DLD1 (cell line): ENCODE results near the gene TTYH3.

Source experiments
- in situ Hi-C: cut with HindIII; loops from 2 replicates; pipeline ENCODE4 v1.10.0; 2017; ENCODE audit warnings: low sequenced_read_pairs

Gene TTYH3

GRCh38 chr7:2632733-2633537 is 1.1 kb downstream of the TTYH3 start:
- in situ Hi-C loops: no loop called here

DNA sequence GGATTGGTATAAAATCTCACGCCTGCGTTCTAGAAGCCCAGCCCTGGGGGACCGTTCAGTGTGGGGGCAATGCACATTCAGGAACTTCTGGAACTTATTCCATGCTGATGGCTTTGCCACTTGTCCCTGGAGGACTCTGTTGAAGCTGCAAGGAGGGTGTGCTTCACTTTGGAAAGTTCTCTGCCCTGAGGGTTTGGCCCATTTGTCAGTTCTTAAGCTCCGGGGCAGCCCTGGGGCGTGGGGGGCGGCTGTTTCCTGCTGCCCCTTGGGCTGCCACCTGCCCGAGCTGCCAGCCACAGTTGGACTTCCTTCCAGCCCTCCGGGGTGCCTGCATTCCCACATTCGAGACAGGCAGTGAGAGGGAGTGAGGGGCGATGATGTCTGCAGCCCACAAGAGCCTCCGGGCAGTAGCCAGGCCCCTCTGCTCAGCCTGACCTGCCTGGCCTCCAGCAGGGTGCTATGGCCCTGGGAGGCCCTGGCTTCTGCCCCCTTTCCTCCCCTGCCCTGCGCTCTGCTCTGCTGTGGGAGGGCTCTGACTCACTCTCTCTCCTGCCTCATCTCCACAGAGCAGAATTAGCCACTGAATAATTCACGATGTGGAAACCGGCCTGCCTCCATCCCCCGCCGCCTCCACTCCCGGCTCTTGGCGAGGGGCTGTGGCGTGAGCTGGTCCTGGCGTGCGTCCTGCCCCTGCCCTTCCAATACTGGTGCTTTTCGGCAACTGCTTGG is 1.9 kb downstream of the TTYH3 start:
- in situ Hi-C loops: no loop called here

DNA sequence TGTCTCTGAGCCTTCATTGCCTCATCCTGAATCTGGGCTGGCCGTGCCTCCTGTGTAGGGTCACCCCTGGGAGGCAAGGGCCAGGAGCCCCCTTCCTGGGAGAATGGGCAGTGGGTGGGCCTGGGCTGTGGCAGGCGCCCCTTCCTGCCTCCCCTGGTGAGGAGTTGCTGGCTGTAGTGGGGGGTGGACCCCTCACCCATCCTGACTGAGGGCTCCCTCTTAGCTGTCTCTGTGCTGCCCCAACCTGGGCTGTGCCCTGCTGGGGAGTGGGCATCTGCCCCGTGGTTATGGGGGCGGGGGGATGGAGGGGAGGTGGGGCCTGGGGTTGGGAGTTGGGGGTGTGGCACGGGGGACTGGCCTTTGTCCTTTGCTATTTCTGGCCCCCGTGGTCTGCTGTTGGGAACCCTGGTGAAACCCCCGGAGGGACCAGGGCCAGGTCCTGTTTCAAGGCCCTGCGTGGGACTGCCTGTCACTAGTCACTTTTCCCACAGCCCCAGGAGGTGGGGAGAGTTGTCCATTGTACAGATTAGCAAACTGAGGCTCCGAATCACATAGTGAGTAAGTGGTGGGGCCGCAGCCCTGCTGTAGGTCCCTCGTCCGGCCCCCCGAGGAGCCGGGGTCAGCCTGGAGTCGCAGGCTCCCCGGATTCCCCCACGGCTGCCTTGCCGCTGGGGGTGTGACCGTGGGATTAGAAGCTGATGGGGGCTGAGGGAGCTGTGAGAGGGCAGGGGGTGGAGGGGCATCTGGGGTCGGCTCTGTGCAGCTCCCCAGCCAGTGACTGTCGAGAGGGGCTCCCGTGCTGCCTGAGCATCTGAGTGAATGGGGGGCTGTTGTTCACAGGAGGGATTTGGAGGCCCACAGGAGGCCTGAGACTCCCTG is 2.7 kb downstream of the TTYH3 start:
- in situ Hi-C loops: no loop called here

DNA sequence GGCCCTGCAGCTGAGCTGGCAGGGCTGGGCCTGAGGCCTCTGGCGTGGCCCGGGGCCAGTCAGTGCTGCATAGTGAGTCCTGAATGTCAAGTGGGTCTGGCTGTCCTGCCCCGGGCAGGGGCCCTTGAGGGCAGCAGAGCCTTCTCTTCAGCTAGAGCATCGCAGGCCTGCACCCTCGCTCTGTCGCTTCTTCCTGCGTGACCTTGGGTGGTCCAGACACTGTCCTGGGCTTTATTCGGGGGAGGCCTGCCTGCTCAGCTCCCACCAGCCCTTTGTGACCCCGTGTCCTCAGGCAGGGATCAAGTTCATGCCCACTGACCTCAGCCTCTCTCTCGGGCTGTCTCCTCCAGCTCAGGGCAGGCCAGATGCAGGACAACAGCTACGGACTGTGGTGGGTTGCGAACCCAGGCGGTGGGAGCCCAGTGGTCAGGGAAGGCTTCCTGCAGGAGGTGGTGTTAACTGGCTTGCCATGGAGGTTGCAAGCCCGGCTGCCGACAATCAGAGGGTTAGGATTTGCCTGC is 3.4 kb downstream of the TTYH3 start:
- in situ Hi-C loops: no loop called here

GRCh38 chr7:2635810-2636701 is 4.3 kb downstream of the TTYH3 start:
- in situ Hi-C loops: no loop called here

GRCh38 chr7:2637066-2637471 is 5.3 kb downstream of the TTYH3 start:
- in situ Hi-C loops: no loop called here

DNA sequence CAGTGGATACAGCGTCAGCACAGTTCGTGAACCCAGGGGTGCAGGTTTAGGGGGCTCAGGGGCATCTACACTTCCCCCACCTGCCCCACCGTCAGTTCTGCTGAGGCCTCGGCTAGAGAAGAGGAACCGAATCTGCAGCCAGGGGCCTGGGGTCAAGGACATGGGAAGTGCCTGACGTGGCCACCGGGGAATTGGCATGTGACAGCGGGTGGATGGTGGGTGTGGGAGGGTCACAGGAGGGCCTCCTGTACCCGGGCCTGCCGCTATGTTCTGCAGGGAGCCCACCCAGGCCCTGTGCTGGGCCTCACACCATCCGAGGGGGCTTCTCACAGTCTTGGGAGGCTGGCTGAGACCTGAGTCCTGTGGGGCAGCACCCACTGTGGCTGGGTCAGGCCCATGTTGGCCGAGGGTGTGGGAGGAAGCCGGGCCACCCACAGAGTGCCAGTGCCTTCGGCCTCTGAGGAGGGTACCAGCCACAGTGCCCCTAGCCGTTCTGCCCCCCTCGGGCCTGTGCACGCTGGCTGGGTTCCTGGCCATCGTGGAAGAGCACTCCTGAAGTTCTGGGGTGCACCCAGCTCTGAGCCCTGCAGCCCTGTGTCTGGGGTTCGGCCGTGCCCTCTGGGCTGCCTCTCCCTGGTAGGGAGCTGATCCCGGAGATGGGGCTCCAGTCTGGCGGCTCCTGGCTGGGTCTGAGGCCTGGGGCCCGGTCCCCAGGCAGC is 5.9 kb downstream of the TTYH3 start:
- in situ Hi-C loops: no loop called here

- in situ Hi-C loops: no loop called here
Observed at GRCh38 chr7:2638224-2638991, 6.6 kb downstream of the TTYH3 start.

GRCh38 chr7:2639181-2639681 is 7.4 kb downstream of the TTYH3 start:
- in situ Hi-C loops: no loop called here

DNA sequence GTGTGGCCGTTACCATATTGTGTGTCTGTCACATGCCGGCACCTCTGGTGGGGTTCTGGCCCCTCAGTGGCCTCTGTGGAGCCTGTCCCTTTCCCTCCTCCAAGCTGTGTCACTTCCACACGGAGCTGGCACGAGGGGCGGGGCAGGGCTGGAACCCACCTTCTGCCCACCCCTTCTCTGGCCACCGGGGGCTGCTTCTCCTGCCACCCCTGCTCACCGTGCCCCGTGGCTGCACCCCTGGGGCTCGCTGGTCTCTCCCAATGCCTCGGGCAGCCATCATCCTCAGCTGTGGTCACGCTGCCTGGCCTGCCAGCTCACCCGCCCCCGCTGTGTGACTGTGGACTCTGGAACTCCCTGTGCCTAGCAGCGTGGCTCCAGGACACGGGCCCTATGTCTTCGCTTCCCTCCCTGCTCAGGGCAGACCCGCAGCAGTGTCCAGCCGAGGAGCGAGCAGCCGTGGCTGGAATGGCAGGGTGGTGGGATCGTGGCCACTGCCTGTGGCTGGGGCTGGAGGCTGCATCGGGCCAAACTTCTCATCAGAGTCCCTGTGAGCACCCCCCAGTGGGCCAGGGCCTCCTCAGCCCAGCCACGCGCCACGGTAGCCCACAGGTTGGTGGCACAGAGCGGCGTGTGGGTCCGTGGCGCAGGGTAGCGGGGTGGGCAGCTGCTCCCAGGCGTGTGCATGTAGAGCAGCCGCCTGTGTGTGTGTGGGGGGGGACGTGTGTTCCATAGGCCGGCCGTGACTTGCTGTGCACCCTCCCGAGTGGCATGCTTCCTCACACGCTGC is 8.1 kb downstream of the TTYH3 start:
- in situ Hi-C loops: no loop called here

GRCh38 chr7:2640482-2640830 is 8.7 kb downstream of the TTYH3 start:
- in situ Hi-C loops: no loop called here

DNA sequence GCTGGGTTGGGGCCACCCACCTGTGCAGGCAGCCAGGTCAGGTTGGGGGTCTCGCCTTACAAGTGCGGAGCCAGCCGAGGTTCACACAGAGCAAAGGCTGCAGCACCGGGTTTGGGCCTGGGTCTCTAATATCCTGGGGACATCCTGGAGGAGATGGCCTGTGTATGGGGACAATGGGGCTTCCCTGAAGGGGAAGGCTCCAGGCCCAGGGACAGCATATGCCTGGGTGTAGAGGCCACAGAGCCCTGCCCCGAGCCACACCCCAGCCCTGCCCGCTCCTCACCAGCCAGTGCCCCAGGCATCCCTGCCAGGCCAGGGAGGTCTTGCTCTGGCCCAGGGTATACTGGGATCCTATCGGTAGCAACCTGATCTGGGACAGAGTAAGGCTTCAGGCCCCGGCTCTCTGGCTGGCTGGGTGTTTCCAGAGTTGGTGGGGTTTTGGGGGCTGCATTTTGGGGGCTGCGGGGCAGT is 9.1 kb downstream of the TTYH3 start:
- in situ Hi-C loops: no loop called here

DNA sequence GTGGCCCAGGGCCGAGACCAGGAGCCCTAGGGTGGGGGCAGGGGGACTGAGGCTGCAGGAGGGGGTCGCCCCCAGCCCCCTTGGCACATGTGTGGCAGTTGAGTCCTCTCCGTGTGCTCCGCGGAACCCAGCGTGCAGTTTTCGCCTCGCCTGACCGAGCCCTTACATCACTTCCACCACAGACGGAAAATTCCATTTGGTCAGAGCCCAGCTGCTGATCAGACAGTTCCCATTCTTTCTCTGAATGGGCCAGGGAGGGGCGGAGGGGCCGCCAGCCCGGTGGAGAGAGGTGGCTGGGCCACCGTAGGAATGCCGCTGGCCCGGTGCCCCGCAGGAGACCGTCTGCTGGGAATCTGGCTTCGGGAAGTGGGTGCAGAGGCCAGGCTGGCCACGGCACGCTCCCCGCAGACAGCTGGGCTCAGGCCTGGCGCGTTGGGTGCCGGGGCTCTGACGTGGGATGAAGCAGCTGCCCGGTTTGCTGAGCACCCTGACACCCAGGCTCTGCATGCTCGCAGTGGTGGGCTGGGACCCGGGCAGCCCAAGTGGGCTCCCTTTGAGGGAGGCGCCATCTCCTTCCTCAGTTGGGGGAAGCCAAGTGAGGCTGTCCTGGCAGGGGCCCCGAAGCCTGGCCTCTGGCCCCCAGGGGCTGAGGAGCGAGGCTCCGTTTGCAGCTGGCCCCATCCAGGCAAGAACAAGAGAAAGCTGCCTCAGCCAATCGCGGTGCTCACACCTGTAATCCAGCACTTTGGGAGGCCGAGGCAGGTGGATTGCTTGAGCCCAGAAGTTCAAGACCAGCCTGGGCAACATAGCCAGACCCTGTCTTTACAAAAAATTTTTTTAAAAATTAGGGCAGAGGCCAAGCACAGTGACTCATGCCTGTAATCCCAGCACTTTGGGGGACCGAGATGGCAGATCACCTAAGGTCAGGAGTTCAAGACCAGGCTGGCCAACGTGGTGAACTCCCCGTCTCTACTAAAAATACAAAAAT is 9.9 kb downstream of the TTYH3 start:
- in situ Hi-C loops: no loop called here

DNA sequence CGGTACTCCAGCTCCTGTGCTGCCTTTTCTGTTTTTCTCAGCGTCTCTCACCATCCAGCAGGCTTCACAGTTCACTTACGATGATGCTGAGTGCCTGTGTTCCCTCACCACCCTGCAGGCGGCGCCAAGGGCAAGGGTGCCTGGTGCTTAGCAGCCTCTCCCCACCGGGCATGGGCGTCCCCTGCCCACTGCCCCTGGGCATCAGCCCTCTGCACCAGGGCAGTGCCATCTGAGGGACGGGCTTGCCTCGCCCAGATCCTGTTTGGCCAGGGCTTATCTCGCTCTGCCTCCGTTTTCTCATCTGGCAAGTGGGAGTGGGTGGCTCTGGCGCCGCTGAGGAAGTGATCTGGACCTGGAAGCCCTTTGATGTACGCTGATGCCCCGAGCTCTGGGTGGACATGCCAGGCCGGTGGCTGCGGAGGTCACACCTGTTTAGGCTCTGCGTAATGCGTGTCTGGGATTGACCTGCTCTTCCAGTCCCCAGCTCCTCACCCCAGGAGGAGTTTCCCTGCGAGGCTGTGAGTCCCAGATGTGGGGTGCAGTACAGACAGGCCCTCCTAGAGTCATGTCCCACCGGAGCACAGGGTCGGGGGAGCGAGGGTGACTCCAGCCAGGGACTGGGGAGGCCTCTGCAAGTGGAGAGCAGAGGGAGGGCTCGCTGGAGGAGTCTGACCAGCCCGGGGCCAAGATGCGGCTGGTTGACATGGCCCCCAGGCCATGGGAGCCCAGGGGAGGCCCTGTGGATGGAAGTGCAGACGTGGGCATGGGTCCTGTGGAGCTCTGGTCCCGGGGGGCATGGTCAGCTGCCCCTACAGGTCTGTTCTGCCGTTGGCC is 11.8 kb downstream of the TTYH3 start:
- in situ Hi-C loops: no loop called here

DNA sequence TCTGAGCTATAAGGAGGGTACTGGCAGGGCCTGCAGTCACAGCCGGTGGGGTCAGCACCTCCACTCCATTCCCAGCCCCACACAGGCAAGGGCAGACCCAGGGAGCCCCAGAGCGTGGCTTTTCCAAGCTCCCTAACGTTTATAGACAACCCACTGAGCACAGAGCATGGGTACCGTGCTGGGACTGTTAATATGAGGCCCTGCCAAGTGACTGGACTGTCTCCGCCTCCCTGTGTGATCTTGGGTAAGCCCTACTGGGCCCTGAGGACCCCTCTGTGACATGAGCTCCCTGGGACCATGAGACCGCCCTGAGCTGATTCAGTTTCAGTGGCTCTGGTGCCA is 12.4 kb downstream of the TTYH3 start:
- in situ Hi-C loops: no loop called here
